HUDEP-2 (cell line): ENCODE data around the gene BCL11A.
A peak's percentile ranks its signal among the peaks of the same experiment; 100 is the strongest.

Experiments
- DNase-seq, 76 experiments: peaks; one replicate each; lab custom pipeline; 2025; ENCODE audit not compliant: unreplicated experiment in 76 of 76; lab: John Stamatoyannopoulos, UW

Gene BCL11A

GRCh38 chr2:60512641-60513040 lies 40.8 kb downstream of the BCL11A start:
- DNase-seq, result no peak

DNA sequence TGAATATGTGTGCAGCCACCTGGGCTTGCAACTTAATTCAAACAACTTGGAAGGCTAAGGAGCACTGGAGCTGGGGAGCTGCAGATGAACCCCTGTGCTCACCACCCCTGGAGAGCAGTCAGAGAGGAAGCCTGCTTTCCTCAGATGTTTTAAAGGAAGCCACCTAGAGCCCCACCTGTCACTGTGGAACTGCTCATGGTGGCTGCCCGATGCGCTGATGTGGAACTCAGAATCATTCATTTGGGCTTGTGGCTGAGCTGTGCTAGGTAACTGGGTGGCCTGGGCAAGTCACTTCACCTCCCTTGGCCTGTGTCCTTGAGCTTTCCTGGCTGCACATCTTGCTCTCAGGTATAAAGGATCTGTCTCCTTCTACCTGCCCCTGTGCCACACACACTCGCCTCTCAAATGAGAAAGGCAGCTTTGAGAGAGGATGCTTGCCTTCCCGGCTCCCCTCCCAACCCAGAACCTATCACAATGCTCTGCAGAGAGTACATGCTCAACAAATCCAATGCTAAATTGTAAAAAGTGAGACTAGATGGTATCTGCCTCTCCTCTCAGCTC lies 41.3 kb downstream of the BCL11A start:
- no peak for DNase-seq

GRCh38 chr2:60510713-60511112 lies 42.7 kb downstream of the BCL11A start:
- DNase-seq, result no peak

GRCh38 chr2:60509066-60509465 lies 44.4 kb downstream of the BCL11A start:
- no peak for DNase-seq

- no peak for DNase-seq
Measured at GRCh38 chr2:60508339-60508917, 45.0 kb downstream of the BCL11A start.

GRCh38 chr2:60507211-60507965 lies 46.1 kb downstream of the BCL11A start:
- no peak for DNase-seq

- DNase-seq, result peak in 5 of 76 experiments; percentile 6 to 33 (median 12)
Measured at GRCh38 chr2:60505880-60506260, 47.6 kb downstream of the BCL11A start.

DNA sequence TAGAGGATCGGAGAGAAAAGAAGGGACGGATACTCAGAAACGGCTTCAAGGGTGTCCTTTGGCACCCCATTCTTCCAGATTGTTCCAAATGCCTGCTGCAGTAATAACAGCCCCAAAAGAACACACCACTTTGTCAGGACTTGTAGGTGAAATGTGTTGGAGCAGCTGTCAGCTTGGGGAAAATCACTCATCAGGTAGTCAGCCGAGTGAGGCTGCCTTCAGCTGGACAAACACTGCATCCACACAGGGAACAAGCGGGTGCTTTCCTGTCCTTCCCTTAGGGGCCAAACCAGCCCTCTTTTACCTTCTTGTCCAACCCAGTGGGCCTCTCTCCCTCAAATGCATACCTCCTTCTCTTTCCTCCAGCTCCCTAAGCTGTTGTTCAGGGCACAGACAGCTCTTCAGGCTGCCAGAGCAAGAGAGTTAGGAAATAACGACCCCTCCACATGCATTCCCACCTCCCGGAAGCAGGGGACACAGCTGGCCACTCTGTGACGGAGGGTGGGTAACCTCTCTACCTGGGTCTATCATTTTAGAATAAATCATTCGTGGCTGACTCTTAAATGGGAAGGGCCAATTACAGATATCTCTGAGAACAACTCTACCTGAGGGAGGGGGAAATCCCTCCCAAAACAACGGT lies 48.1 kb downstream of the BCL11A start:
- DNase-seq, result no peak

- peak in 18 of 76 experiments; percentile 7 to 39 (median 14) for DNase-seq
Measured at GRCh38 chr2:60504049-60504448, 49.4 kb downstream of the BCL11A start.

DNA sequence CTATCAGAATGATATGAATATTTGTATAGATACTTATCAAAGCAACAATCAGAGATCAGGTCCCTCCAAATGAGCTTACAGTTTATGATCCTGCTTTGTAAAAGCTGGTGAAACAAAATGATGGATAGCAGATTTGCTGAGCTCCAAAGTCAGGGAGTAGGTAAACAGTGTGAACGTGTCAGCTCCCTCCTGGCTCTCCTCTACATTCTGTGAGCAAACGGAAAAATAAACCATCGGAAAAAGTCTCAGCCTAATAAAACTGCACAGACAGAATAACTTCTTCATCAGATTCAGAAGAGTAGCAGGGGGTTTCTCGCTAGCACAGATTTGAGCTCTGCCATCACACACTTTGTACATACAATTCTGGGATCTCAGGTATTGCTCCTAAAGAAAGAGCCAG lies 51.3 kb downstream of the BCL11A start:
- no peak for DNase-seq

DNA sequence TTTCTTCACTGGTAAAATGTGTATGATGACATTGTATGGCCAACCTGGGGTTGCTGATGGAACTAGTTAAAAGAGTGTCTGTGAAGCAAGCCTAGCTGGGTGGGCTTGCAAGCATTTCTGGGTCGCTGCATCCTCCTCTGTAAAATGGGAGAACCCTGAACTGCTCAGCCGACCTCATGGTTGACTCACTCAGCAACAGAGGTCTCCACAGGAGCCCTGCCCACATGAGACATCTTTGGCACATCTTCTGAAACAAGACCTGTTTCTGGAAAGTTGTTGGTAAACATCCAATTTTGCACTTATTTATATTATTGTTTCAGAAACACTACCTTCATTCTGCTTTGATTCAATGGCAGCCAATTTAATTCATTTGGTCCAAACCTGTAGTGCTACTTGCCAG lies 52.6 kb downstream of the BCL11A start:
- DNase-seq, result no peak

- DNase-seq, result no peak
Measured at GRCh38 chr2:60499651-60500265, 53.7 kb downstream of the BCL11A start.

DNA sequence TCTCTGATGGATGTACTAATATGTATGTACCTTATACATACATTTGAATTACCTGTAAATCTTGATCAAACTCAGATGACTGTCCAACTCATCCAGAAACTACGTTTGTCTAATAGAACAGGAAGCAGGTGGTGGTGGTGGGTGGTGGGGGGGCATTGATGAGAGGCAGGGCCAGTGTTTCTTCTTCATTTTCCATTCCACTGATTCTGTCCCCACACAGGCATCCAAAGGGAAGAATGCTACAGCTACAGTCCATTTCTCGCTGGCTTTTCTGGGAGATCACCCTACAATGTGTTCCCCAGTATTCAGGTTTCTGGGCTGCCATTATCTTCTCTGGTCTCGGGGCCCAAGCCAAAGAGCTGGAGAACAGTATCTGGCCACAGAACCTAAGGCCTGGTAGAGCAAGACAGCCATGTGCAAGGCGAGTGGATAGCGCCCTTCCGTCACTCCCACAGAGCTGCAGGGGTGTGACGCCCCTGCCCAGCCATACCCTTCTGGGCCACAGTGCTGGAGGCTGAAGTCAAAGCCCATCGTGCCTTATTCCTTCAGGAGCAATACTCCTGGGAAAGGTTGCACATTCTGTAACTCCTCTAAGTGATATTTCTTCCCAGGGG lies 54.5 kb downstream of the BCL11A start:
- peak in 1 of 76 experiments; percentile 7 for DNase-seq

GRCh38 chr2:60498127-60498815 lies 55.2 kb downstream of the BCL11A start:
- peak in 67 of 76 experiments; percentile 7 to 87 (median 57) for DNase-seq

DNA sequence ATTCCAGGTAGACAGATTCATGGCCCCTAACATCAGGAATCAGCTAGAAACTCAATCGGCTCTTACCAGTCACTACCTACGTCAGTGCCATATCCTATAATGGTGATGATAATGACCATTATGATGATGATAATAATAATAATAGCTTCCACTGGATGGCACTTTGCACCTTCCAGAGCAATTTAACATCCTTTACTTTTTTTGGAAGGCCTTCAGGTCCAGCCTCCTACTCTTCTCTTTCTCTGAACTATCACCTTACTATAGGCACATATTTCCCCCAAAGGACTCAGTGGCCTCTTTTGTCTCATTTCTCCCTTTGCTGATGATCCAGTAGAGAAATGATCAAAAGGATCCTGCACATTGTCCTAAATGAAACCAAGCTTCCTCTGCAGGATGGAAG lies 56.0 kb downstream of the BCL11A start:
- peak in 1 of 76 experiments; percentile 21 for DNase-seq

DNA sequence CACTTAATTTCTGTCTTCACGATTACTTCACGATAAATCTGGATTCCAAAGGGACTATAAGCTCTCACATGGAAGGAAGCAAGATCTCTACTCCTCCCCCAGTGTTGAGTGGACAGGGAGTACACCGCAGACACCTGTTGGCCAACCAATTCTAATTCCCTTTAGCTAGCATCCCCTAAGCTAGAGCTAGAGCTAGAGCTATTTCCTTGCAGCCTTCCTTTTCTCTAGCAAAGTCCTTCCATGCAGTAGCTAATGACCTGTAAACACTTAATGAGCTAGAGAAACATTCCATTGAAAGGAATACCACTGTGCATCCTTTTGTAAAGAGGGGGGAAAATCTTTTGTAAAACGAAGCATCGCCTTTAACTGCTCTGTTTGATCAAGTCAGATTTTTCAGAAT lies 56.5 kb downstream of the BCL11A start:
- DNase-seq, result no peak

GRCh38 chr2:60496475-60496874 lies 57.0 kb downstream of the BCL11A start:
- peak in 1 of 76 experiments; percentile 20 for DNase-seq

DNA sequence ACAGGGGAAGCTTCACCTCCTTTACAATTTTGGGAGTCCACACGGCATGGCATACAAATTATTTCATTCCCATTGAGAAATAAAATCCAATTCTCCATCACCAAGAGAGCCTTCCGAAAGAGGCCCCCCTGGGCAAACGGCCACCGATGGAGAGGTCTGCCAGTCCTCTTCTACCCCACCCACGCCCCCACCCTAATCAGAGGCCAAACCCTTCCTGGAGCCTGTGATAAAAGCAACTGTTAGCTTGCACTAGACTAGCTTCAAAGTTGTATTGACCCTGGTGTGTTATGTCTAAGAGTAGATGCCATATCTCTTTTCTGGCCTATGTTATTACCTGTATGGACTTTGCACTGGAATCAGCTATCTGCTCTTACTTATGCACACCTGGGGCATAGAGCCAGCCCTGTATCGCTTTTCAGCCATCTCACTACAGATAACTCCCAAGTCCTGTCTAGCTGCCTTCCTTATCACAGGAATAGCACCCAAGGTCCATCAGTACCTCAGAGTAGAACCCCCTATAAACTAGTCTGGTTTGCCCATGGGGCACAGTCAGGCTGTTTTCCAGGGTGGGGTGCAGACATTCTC lies 58.3 kb downstream of the BCL11A start:
- peak in 69 of 76 experiments; percentile 3 to 87 (median 67) for DNase-seq

DNA sequence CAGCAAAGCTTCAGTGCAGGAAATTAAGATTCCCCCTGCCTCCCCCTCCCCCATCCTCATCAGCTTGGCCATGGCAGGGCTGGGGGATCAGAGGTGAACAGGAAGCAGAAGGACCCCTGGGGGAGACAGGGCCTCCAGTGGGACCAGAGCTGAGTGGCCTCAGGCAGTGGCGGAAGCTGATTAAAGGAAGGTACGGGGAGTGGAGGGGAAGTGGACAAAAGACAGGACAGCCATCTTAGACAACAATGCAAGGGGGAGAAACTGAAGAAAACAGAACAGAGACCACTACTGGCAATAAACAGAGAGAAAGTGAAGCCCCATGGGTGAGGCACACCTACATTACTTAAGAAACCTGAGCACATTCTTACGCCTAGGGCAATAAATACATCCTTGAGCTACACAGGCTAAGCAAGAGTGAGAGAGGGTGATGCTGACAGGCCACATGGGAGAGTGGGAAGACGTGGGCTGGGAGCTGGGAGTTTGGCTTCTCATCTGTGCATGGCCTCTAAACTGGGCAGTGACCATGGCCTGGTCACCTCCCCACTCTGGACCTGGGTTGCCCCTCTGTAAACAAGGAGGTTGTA lies 59.6 kb downstream of the BCL11A start:
- no peak for DNase-seq
